A549 treated with CORT108297 at 1 μM for 4 hours (cell line): ENCODE results near the gene CAPN11. TPM values are rescaled to one million over a fixed set of nuclear protein-coding genes. Genes with fewer than 3 reads are reported as not detected.

Experiments
- total RNA-seq: library from RNA; stranded (reverse); fragments of 200-300 nt; extraction: Qiagen RNA extraction; gene quantifications from 5 replicates; pipeline ENCODE4 v1.2.3, GENCODE V29; 2022

The CAPN11 gene
- 0.02 TPM in 1 of 5 replicates, not detected in the others for total RNA-seq

DNA sequence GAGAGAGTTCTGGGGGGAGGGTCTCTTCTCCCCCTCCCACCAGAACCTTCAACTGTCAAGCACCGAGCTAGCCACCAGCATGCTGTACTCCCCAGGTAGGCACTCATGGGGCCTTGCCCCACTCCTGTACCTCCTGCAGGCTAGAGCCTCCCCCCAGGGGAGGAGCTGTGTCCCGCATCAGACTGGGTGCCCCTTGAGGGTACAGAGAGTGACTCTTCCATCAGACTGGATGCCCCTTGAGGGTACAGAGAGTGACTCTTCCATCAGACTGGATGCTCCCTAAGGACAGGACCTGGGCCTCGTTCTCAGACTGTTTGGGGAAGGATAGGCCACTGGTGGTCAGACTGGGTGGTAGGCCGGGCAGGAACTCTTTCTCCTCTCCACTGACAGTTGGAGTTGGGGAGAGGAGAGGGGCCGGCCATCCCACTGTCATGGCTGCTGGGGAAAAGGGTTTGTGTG is at the start of gene CAPN11:
Gene CAPN11 (plus strand): TSS at position 51 of the 459 bp plus-strand sequence. CDS start 29 bp downstream, at position 80.

DNA sequence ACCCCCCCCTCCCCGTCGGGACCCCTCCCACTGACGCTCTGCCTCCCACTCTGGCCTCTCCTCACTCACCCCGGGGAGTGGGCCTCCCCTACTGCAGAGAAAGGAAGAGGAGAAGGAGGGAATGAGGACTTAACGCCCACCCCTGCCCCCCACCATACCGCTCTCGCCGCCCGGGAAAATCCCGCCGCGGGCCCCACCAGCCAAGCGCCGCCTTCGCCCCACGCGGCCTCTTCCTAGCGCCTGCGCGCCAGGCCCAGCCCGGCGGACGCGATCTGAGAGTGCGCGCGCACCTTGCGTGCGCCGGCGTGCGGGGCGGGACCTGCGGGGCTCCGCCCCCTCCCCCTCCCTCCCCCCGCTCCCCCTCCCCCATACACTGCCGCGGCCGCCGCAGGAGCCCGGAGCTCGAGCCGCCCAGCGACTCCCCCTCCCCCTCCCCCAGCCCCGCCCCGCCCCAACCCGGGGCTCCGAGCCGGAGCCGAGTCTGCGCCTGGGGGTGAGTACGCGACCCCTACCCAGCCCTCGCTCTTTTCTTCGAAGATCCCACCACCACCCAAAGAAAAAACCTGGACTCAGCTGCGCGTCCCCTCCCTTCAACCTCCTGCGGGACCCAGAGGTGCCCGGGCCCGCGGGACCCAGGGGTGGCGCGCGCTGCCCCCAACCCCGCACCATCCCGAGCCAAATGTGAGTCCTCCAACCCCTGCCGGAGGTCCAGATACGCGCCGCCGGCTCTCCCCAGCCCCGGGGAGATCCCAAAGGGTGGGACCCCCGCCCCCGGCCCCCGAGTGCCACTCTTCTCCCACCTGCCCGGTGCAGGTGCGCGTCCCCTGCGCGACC is 31.2 kb upstream of the CAPN11 start, which contains the start of the genes MRPL14 and TMEM63B:
Gene MRPL14 (minus strand): TSS at position 267 of the 834 bp plus-strand sequence. CDS start 10,841 bp downstream, outside the sequence.
Gene TMEM63B (plus strand): TSS at position 369 of the 834 bp plus-strand sequence. CDS start 7,031 bp downstream, outside the sequence.

DNA sequence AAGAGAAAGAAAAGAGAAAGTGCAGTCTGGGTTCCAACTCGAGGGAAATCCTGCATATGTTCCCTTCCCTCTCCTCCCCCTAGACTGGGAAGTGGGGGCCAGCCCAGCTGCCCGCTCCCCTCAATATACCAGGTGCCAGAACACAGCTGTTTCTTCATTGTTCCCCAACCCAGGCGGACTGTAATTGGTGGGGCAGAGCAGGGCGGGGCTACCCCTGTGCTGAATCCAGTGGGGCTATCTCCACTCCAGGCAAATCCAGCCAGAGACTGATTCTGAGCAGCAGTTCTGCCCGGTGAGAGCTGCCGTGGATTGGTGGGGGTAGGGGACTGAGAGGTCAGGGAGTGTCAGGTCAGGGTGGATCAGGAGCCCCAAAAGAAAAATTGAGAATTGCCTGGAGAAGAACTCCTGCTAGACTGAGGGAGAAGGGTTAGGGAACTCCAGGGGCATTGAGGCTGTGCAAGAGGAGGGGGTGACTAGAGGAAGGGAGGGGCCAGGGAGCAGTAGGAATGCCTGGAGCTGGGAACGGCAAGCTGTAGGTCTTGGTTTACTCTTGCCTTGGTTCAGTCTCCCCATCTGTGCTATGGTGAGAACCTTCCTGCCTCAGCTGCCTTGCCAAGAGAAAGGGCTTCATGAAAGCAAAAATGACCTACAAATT is 58.2 kb downstream of the CAPN11 start, which contains the start of gene MYMX:
Gene MYMX (plus strand): TSS at position 250 of the 655 bp plus-strand sequence. CDS start 546 bp downstream, outside the sequence.

DNA sequence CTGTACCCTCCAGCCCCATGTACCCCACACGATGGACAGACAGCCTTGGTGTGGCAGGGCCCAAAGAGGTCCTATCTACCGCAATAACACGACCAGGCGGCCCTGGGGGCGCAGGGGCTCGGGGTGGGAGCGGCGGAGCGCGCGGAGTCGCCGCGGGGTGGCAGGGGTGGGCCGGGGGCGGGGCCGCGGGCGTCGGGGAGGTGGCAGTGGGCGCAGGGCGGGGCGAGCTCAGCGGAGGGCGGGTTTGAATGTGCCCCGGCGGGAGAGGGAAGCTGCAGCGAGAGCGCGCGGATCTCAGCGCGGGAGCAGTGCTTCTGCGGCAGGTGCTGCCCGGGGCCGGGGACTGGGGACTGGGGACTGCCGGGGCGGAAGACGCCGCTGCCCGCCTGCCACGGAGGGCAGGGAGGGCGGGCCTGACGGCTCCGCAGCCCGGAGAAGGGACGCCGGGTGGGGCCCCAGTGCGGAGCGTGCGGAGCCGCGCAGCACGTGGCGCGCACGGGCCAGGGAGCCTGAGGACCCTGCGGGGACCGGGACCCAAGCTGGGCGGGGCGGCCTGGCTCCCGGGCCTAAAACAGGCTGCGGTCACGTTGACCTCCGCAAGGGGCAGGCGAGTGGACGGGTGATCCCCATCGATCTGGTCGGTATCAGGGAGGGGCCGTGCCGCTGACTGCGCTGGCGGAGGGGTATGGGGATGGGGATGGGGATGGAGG is 64.9 kb downstream of the CAPN11 start, which contains the start of gene SLC29A1:
Gene SLC29A1 (plus strand): TSS at position 277 of the 710 bp plus-strand sequence. CDS start 3,719 bp downstream, outside the sequence.

Other genes starting within 250 kb of the CAPN11 start
- 58.4 to 75.2 TPM (median 73.2 TPM) in 5 replicates for gene MRPL14, start 31.4 kb upstream of the CAPN11 start, total RNA-seq
- 12.7 to 18.0 TPM (median 16.7 TPM) in 5 replicates for gene TMEM63B, start 31.3 kb upstream of the CAPN11 start, total RNA-seq
- not detected in 5 replicates for gene MYMX, start 58.1 kb downstream of the CAPN11 start, total RNA-seq
- gene SLC29A1, start 64.8 kb downstream of the CAPN11 start, total RNA-seq = 41.8 to 58.1 TPM (median 55.7 TPM) in 5 replicates
- gene HSP90AB1, start 88.3 kb downstream of the CAPN11 start, total RNA-seq = 1,156 to 1,487 TPM (median 1,195 TPM) in 5 replicates
- 52.8 to 71.0 TPM (median 68.4 TPM) in 5 replicates for gene SLC35B2, start 98.7 kb downstream of the CAPN11 start, total RNA-seq
- gene NFKBIE, start 106.7 kb downstream of the CAPN11 start, total RNA-seq = 8.8 to 13.9 TPM (median 12.1 TPM) in 5 replicates
- gene TMEM151B, start 111.6 kb downstream of the CAPN11 start, total RNA-seq = 0.02 to 0.06 TPM (median 0.04 TPM) in 4 of 5 replicates, not detected in the other
- gene AARS2, start 154.5 kb downstream of the CAPN11 start, total RNA-seq = 5.9 to 8.5 TPM (median 7.3 TPM) in 5 replicates
- gene SPATS1, start 183.8 kb downstream of the CAPN11 start, total RNA-seq = not detected in 5 replicates
- 10.5 to 16.9 TPM (median 12.3 TPM) in 5 replicates for gene CDC5L, start 228.9 kb downstream of the CAPN11 start, total RNA-seq